GM18909 (cell line): ENCODE measurements around the gene CES5A.
"Not testable (repeated sequence)": the region's sequence is repeated elsewhere in the genome, so short reads cannot be mapped to it uniquely, and the experiment has no call there.

Experiments
- ATAC-seq: cut with Tn5 transposase; IDR thresholded peaks from one replicate; pipeline ENCODE4 v1.9.1; 2021; ENCODE audit warnings: mild to moderate bottlenecking; ENCODE audit not compliant: unreplicated experiment, poor library complexity

CES5A gene

GRCh38 chr16:55875273-55875672 lies at the start of gene CES5A:
CES5A (minus strand) TSS chr16:55875373; CDS start chr16:55875221, 152 bp downstream.
- no peak for ATAC-seq

GRCh38 chr16:55922662-55923061 lies 47.5 kb upstream of the CES5A start:
- no peak for ATAC-seq

GRCh38 chr16:55917373-55918160 lies 42.4 kb upstream of the CES5A start:
- no peak for ATAC-seq

GRCh38 chr16:55915096-55915827 lies 40.1 kb upstream of the CES5A start:
- ATAC-seq = no peak

GRCh38 chr16:55914383-55914782 lies 39.2 kb upstream of the CES5A start:
- ATAC-seq = no peak

- no peak for ATAC-seq
These were observed 38.5 kb upstream of the CES5A start for GRCh38 chr16:55913716-55914115.

GRCh38 chr16:55913121-55913520 lies 37.9 kb upstream of the CES5A start:
- not testable (repeated sequence) for ATAC-seq

- ATAC-seq = no peak
These were observed 36.8 kb upstream of the CES5A start for GRCh38 chr16:55912022-55912421.

- ATAC-seq = no peak
These were observed 36.4 kb upstream of the CES5A start for GRCh38 chr16:55911616-55912015.

GRCh38 chr16:55909876-55910275 lies 34.7 kb upstream of the CES5A start:
- no peak for ATAC-seq

- ATAC-seq = no peak
These were observed 33.5 kb upstream of the CES5A start for GRCh38 chr16:55908641-55909040.

- no peak for ATAC-seq
These were observed 32.5 kb upstream of the CES5A start for GRCh38 chr16:55907661-55908060.

- no peak for ATAC-seq
These were observed 30.9 kb upstream of the CES5A start for GRCh38 chr16:55906123-55906522.

- ATAC-seq = no peak
These were observed 30.5 kb upstream of the CES5A start for GRCh38 chr16:55905651-55906050.

- ATAC-seq = no peak
These were observed 26.5 kb upstream of the CES5A start for GRCh38 chr16:55901566-55902217.

- no peak for ATAC-seq
These were observed 25.6 kb upstream of the CES5A start for GRCh38 chr16:55900616-55901393.

- no peak for ATAC-seq
These were observed 24.7 kb upstream of the CES5A start for GRCh38 chr16:55899857-55900256.

GRCh38 chr16:55898592-55898991 lies 23.4 kb upstream of the CES5A start:
- no peak for ATAC-seq

- no peak for ATAC-seq
These were observed 17.6 kb upstream of the CES5A start for GRCh38 chr16:55892821-55893220.

- no peak for ATAC-seq
These were observed 14.3 kb upstream of the CES5A start for GRCh38 chr16:55889518-55889917.
